Mesenchymal stem cell (in vitro differentiated cells and primary cell): ENCODE data around the gene MRFAP1.

Experiments
- DNase-seq: peaks from one replicate; pipeline ENCODE4 v3.0.0-alpha.2; 2013
- H2AFZ ChIP-seq: one replicate; pipeline ENCODE4 v1.6.1; 2013; ENCODE audit warnings: low read depth, mild to moderate bottlenecking, control low read depth, inconsistent platforms, low read length, moderate library complexity
- H2AK5ac ChIP-seq: 2 replicates; pipeline ENCODE4 v1.6.1; 2013; ENCODE audit warnings: low read length, moderate library complexity, mild to moderate bottlenecking, inconsistent platforms; ENCODE audit not compliant: severe bottlenecking
- H2BK120ac ChIP-seq: one replicate; pipeline ENCODE4 v1.6.1; 2013; ENCODE audit warnings: low read depth, mild to moderate bottlenecking, inconsistent platforms, low read length, moderate library complexity
- H2BK12ac ChIP-seq, 2 experiments: one replicate each; pipeline ENCODE4 v1.6.1; 2013; ENCODE audit warnings: inconsistent platforms in 2 of 2, low read length in 2 of 2, mild to moderate bottlenecking in 2 of 2, moderate library complexity in 2 of 2, control low read depth in 1 of 2
- H2BK15ac ChIP-seq: one replicate; pipeline ENCODE4 v1.6.1; 2013; ENCODE audit warnings: mild to moderate bottlenecking, low read depth, inconsistent platforms; ENCODE audit not compliant: poor library complexity, severe bottlenecking
- H2BK5ac ChIP-seq: 2 replicates; pipeline ENCODE4 v1.6.1; 2013; ENCODE audit warnings: low read depth, mild to moderate bottlenecking, low read length, control low read depth, inconsistent platforms; ENCODE audit not compliant: poor library complexity, severe bottlenecking
- H3K14ac ChIP-seq, 2 experiments: one replicate each; pipeline ENCODE4 v1.6.1; 2013; ENCODE audit warnings: inconsistent platforms in 2 of 2, low read length in 2 of 2, control low read depth in 1 of 2, mild to moderate bottlenecking in 1 of 2, moderate library complexity in 1 of 2
- H3K18ac ChIP-seq, 2 experiments: one replicate each; pipeline ENCODE4 v1.6.1; 2013; ENCODE audit warnings: inconsistent platforms in 2 of 2, low read length in 2 of 2, control low read depth in 1 of 2, low read depth in 1 of 2, mild to moderate bottlenecking in 1 of 2
- H3K23ac ChIP-seq, 2 experiments: one replicate each; pipeline ENCODE4 v1.6.1; 2013; ENCODE audit warnings: inconsistent platforms in 2 of 2, low read length in 2 of 2, mild to moderate bottlenecking in 2 of 2, moderate library complexity in 2 of 2, control low read depth in 1 of 2
- H3K27ac ChIP-seq: 2 replicates; pipeline ENCODE4 v1.5.1; 2013; ENCODE audit warnings: mild to moderate bottlenecking, moderate library complexity, low read length, control low read depth, inconsistent platforms; ENCODE audit not compliant: poor library complexity, severe bottlenecking
- H3K27me3 ChIP-seq, 2 experiments: 2 replicates each; pipeline versions ENCODE4 v1.6.1 to v1.7.0; 2013; ENCODE audit warnings: low read length in 2 of 2, mild to moderate bottlenecking in 2 of 2, moderate library complexity in 2 of 2, control low read depth in 1 of 2, inconsistent platforms in 1 of 2; ENCODE audit not compliant: control insufficient read depth in 1 of 2, insufficient read depth in 1 of 2
- H3K36me3 ChIP-seq, 2 experiments: 2 replicates each; pipeline versions ENCODE4 v1.6.1 to v1.7.0; 2013; ENCODE audit warnings: low read length in 2 of 2, control low read depth in 1 of 2, inconsistent platforms in 1 of 2, low read depth in 1 of 2, mild to moderate bottlenecking in 1 of 2; ENCODE audit not compliant: insufficient read depth in 2 of 2, control insufficient read depth in 1 of 2
- H3K4ac ChIP-seq, 2 experiments: one replicate each; pipeline ENCODE4 v1.6.1; 2013; ENCODE audit warnings: inconsistent platforms in 2 of 2, low read length in 2 of 2, mild to moderate bottlenecking in 2 of 2, moderate library complexity in 2 of 2, control low read depth in 1 of 2, low read depth in 1 of 2
- H3K4me1 ChIP-seq: 2 replicates; pipeline ENCODE4 v1.6.1; 2013; ENCODE audit warnings: low read depth, low read length, control low read depth; ENCODE audit not compliant: control insufficient read depth, insufficient read depth
- H3K4me2 ChIP-seq: 2 replicates; pipeline ENCODE4 v1.6.1; 2013; ENCODE audit warnings: low read length, mild to moderate bottlenecking, inconsistent platforms; ENCODE audit not compliant: poor library complexity, severe bottlenecking
- H3K4me3 ChIP-seq, 2 experiments: 2 replicates each; pipeline versions ENCODE4 v1.5.1 to v1.7.0; 2013; ENCODE audit warnings: low read length in 2 of 2, mild to moderate bottlenecking in 2 of 2, control low read depth in 1 of 2, low read depth in 1 of 2; ENCODE audit not compliant: insufficient read depth in 1 of 2
- H3K79me1 ChIP-seq: replicated peaks from 2 replicates; pipeline ENCODE4 v1.6.1; 2013; ENCODE audit warnings: mild to moderate bottlenecking, control low read depth, low read length, inconsistent platforms; ENCODE audit not compliant: poor library complexity, severe bottlenecking
- H3K9ac ChIP-seq: 2 replicates; pipeline ENCODE4 v1.7.0; 2013; ENCODE audit warnings: mild to moderate bottlenecking, low read length, moderate library complexity
- H3K9me3 ChIP-seq: 2 replicates; pipeline ENCODE4 v1.7.0; 2013; ENCODE audit warnings: mild to moderate bottlenecking, low read length; ENCODE audit not compliant: control insufficient read depth
- H4K8ac ChIP-seq: one replicate; pipeline ENCODE4 v1.6.1; 2013; ENCODE audit warnings: inconsistent platforms, mild to moderate bottlenecking, low read length, moderate library complexity
- H4K91ac ChIP-seq: one replicate; pipeline ENCODE4 v1.6.1; 2013; ENCODE audit warnings: mild to moderate bottlenecking, low read length, inconsistent platforms
- WGBS: methylation state at CpG from one replicate; pipeline ENCODE4 v1.1.7; 2013; ENCODE audit warnings: mixed read lengths; 5-methylcytosine and 5-hydroxymethylcytosine counted together

The MRFAP1 gene

GRCh38 chr4:6686104-6686787 lies 45.8 kb downstream of the MRFAP1 start:
- H3K36me3 ChIP-seq: peaks cover 0 to under 1% of the 10 kb centered on the region in 2 experiments
- no peak overlapping the region for H3K14ac ChIP-seq
- no peak overlapping the region for H3K23ac ChIP-seq
- no peak overlapping the region for H2AFZ ChIP-seq
- H2BK12ac ChIP-seq: no peak overlapping the region
- peaks cover 5% of the 10 kb centered on the region for H3K79me1 ChIP-seq
- no peak overlapping the region for H3K27ac ChIP-seq
- H2BK120ac ChIP-seq: no peak overlapping the region
- WGBS: 73% methylated on average over 4 of the region's 4 CpGs
- H3K27me3 ChIP-seq: peaks cover 0 to 3% of the 10 kb centered on the region in 2 experiments
- H4K8ac ChIP-seq: no peak overlapping the region
- H3K4me3 ChIP-seq: no peak overlapping the region
- H3K4me2 ChIP-seq: no peak overlapping the region
- H3K9ac ChIP-seq: no peak overlapping the region
- no peak overlapping the region for H2BK5ac ChIP-seq
- H3K9me3 ChIP-seq: no peaks in the 10 kb centered on the region
- H2BK15ac ChIP-seq: no peak overlapping the region
- no peak overlapping the region for H2AK5ac ChIP-seq
- H4K91ac ChIP-seq: no peak overlapping the region
- H3K4ac ChIP-seq: no peak overlapping the region
- no peak overlapping the region for H3K18ac ChIP-seq
- peaks cover 33% of the 10 kb centered on the region for H3K4me1 ChIP-seq
- DNase-seq: no peak

GRCh38 chr4:6687947-6688878 lies 47.7 kb downstream of the MRFAP1 start:
- WGBS: 86% methylated on average over 24 of the region's 24 CpGs
- H3K14ac ChIP-seq: peak overlapping the region in 1 of 2 experiments; percentile 26

DNA sequence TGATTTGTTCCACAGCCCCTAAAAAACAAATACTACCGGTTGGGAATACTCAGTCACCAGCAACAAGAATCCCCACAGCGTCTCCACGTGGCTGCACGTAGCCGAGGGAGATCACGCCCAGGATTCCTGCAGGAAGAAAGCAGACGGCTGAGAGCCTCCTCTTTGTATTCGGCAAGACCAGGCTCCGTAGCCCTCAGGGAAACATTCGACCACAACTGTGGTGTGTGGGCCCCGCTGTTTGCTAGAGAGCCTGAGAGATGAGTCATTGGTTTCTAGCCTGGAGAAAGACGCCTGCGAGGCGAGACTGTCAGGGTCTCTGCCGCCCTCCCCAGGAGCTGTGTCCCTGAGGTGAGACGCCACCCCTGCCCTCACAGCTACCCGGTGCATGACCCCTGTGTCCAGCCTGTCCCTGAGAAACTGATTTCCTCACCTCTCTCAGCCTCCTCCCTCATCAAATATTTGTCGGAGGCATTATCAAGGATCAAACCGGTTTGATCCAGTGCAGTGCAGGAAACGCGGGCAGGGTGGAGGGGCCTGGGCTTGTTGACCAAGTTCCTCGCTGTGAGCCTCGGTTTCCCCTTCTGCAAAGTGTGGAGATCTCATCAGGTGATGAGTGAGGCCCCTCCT lies 48.5 kb downstream of the MRFAP1 start:
- Histone ChIP-seq H2AK5ac (peak overlapping the region; percentile 78), H2BK15ac (peak overlapping the region; percentile 91), H3K27ac (peak overlapping the region; percentile 80), H3K4me3 (peak overlapping the region in 1 of 2 experiments; percentile 50), H3K18ac (peak overlapping the region; percentile 14 to 92), H3K23ac (no peak overlapping the region), H2BK5ac (peak overlapping the region; percentile 76), H3K4me1 (peaks cover 30% of the 10 kb centered on the region), H3K4ac (peak overlapping the region; percentile 75 to 94), H2BK12ac (peak overlapping the region; percentile 19 to 54), H3K9ac (peak overlapping the region; percentile 65), H2AFZ (peak overlapping the region; percentile 39), H4K8ac (peak overlapping the region; percentile 88), H3K4me2 (peak overlapping the region; percentile 47), H3K27me3 (peaks cover 0 to 3% of the 10 kb centered on the region in 2 experiments), H3K9me3 (no peaks in the 10 kb centered on the region), H4K91ac (peak overlapping the region; percentile 70), H3K79me1 (peaks cover 9% of the 10 kb centered on the region), H3K14ac (no peak overlapping the region), H2BK120ac (peak overlapping the region; percentile 75), H3K36me3 (no peaks in the 10 kb centered on the region)
- peak; percentile 97 for DNase-seq
- WGBS: 14% methylated on average over 23 of the region's 23 CpGs

More at GRCh38 chr4:6687947-6688878, 47.7 kb downstream of the MRFAP1 start:
- Histone ChIP-seq H3K27ac (peak overlapping the region; percentile 80), H3K23ac (peak overlapping the region in 1 of 2 experiments; percentile 73), H3K79me1 (peaks cover 6% of the 10 kb centered on the region), H2BK5ac (peak overlapping the region; percentile 76), H3K18ac (peak overlapping the region; percentile 71 to 92), H3K4me2 (no peak overlapping the region), H2BK120ac (peak overlapping the region; percentile 75), H3K36me3 (no peaks in the 10 kb centered on the region), H3K27me3 (peaks cover 0 to 3% of the 10 kb centered on the region in 2 experiments), H4K91ac (peak overlapping the region; percentile 97), H3K9ac (peak overlapping the region; percentile 65), H3K4me3 (peak overlapping the region in 1 of 2 experiments; percentile 50), H3K4ac (peak overlapping the region; percentile 75 to 94), H3K4me1 (peaks cover 28% of the 10 kb centered on the region), H3K9me3 (no peaks in the 10 kb centered on the region), H2AK5ac (peak overlapping the region; percentile 33), H2BK15ac (peak overlapping the region; percentile 91), H4K8ac (peak overlapping the region; percentile 88), H2AFZ (peak overlapping the region; percentile 29), H2BK12ac (peak overlapping the region; percentile 57 to 96)
- no peak for DNase-seq
